NCI-H2196 (cell line): ENCODE results near the gene PLCL2.

Experiments
- DNase-seq: peaks from one replicate; lab custom pipeline; 2025; ENCODE audit not compliant: unreplicated experiment; lab: John Stamatoyannopoulos, UW

The PLCL2 gene

DNA sequence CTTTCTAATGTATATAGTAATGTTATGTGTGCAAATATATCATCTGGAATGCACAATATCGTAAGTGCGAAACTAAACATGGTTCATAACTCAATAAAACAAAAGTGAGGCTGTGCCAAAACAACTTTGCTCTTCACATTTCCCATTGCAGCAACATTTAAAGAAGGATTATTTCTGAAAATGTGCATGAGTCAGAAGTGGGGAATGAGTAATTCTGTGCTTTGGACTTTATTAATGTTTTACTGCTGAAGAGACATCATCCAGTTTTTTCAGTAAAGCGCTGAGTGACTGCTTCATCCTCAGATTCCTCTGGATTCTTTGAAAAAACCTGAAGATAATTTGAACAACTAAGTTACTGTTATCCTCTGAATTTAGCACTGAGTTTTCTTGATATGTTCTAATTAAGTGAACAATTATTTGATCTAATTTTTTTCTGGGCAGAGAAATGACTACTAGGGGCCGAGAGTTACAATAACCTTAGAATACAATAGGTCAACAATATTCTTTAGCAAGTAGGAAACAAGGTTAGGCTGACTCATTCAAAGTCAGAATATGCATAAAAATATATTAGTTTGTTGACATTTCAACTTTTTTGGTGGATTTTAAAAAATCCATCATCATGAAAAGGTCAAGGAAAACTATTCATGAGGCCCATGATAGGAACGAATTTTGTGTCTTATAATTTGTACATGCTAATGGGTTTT lies 20.0 kb upstream of the PLCL2 start:
- no peak for DNase-seq

GRCh38 chr3:16865335-16865734 lies 19.4 kb upstream of the PLCL2 start:
- no peak for DNase-seq

DNA sequence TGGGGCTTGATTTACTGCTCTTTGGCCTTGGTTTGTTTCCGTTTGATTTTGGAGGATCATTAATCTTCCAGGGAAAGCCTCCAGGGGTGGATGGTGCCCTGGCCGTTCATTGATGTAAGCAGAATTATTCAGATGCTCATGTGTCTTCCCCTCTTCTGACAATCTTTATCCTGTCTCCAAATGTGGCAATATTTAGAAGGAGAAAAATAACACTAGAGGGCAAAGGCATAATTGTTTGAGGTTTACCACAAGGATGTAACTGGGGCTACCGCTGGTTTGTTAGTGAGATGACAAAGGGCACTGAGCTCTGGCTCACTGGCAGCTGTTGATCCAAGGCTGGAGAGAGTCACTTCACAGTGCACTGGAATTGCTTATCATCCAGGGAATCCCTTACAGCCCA lies 18.2 kb upstream of the PLCL2 start:
- DNase-seq: no peak

GRCh38 chr3:16868513-16868912 lies 16.2 kb upstream of the PLCL2 start:
- DNase-seq: no peak

DNA sequence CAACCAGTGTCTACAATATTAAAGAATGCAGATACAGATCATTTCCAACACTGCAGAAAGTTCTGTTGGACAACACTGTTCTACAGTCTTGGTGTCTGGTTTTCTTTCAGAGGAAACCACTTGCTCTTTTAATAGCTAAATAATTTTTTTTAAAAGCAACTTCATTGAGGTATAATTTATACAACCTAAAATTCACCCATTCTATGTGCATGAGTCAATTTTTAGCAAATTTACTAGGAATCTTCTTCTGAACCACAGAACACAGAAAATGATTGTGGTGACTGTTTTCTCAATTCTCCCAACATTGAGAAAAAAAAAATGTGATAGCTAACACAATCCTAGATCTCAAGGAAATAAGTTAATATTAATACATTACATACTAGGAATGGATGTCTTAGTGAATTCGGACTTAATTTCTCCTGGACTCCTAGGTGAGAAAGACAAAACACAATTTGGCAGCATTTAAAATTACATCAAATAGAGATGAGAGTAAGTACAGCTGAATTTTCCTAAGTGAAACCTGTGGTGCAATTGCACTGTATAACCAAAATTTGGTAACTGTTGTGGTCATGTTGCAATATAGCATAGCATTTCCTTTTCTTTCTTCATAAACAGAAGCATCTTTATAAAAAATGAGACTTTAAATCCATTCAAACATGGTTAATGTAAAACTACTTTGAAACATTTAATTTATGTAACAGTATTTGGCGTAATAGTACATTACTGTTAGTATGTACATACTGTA lies 15.3 kb upstream of the PLCL2 start:
- no peak for DNase-seq

GRCh38 chr3:16871915-16872842 lies 12.6 kb upstream of the PLCL2 start:
- DNase-seq: no peak

DNA sequence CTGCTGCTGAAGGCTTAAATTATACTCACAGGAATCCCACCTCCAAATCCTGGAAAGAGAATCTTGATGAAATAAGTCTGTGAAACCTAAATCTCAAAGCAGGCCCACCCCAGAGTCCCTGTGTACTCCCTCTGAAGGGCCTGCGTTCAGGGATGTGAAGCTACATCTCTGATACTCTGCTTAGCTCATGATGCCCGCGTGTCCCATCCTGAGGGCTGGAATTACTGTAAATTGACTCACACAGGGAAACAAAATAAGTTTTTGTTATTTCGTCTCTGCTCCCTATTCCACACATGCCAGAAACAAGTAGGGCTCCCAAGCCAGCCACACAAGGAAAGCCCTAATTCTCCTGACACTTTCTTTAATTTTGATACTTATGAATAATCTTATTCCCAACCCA lies 10.9 kb upstream of the PLCL2 start:
- no peak for DNase-seq

DNA sequence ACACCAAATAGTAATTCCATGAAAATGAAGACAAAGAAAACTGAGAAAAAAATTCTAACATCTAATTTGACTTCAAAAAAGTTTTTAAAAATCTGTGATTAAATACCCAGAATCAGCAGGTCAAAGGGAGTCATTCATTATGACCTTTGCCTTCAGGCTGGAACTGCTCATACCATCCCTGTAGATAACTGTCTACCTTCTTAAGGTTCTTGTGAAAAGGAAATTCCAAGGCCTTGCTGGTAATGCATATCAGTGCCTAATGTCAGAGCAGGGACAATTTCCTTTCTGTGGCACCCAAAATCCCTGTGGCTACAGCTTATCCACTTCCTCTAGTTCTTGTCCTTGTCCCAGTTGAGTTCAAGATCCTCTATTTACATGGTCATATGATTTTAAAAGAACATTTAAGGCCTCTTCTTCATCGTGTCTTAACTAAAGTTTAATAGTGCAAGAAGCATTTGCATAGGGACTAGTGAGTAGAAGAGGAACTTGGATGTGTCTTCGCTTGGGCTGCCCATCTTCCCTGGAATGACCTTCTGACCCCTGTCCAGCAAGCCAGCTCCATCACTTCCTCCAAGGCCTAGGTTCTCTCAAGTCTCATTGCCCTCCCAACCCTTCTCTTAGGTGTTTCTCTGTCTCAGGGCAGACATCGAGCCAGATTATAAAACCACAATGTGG lies 8.7 kb upstream of the PLCL2 start:
- DNase-seq: no peak

GRCh38 chr3:16877505-16877904 lies 7.2 kb upstream of the PLCL2 start:
- DNase-seq: no peak

DNA sequence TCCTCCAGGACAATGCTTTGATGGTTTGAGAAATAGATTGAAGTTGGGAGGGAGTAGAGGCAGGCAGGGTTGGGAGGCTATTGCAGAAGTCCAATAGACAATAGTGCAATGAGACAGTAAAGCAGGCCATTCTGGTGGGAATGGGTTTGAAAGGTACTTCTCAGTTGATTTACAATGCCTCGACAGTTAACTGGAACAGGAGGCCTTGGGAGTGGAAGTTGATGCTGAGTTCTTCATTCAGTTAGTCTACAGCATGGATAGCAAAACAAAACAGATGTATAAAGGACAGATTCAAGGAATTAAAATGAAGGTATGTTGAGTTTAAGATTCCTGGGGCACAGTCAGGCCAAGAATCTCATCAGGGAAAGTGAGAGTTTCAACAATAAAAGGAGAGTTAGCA lies 6.8 kb upstream of the PLCL2 start:
- no peak for DNase-seq

DNA sequence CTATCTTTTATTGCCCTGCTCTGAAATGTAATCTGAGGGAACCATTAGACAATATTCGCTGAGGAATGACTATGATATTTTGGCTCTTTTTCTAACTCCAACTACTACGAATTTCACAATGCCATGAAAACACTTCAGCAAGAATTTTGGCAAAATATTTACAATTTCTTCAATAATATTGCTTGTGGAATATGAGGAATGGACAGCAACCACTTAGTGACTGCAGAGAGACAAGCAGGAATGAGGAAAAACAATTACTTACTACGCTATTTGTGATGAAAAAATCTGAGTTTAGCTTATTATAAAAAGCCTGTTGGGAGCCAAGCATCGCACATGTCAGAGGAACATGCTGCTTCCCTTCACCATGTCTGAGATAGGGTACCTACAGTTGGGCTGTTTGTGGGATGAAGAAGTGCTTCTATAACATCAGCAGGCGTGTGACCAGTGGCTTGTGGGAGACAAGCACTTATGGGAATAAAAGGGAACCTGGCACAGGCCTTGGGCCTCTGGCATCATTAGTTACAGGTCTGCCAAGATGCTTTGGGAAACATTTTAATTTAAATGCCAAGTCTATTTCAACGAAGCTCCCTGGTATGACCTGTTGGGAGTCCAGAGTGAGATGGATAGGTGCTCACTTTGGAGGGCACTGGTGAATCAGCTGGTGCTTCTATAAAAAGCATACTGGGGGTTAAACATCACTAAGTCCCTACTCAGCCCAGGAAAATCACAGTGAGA lies 2.7 kb upstream of the PLCL2 start:
- DNase-seq: no peak

- no peak for DNase-seq
Measured at GRCh38 chr3:16883057-16883722, 1.6 kb upstream of the PLCL2 start.

DNA sequence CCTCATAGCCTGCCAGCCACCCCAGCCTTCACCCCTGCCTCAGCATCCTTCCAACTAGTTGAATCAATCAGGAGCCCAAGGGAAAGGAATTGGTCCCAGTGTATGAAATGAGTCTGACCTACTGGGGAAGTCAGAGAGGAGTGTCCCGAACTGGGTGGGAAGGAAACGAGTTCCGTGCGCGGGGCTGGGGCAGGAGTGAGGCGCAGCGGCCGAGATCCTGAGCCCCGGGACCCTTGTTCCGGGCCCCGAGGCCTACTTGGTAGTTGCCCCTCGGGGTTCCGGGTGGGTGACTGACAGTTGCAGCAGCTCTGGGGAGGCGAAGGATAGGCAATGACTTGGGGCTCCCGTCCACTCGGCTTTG lies 1.1 kb upstream of the PLCL2 start:
- DNase-seq: no peak

DNA sequence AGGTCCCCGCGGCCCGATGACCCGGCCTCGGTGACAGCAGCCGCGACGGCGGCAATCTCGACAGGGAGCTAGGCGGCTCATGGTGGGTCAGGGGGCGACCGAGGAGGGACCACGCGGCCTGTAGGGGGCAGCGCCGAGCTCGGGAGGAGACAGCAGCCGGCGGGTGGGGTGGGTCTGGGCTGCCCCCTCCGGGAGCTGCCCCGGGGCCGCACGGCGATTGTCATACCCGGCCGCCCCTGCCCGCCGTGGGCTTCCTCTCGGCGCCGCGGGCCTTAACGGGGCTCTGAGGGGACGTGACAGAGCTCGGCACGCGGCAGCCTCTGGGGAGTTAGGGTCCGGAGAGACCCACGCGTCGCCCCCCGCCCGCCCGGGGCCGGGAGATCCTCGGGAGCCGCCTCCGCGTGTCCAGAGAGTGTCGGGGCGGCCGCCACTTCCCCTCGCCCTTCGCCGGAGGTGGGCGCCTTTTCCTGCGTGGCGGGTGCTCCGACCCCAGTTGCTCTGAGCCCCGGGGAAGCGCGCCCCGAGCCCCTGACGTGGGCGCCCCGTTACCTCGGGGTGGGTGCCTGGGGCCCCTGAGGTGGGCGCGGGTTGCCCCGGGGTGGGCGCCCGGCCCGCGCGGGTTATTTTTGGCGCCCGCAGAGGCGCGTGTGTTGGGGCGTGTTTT lies 539 bp upstream of the PLCL2 start:
- DNase-seq: no peak

- DNase-seq: no peak
Measured at GRCh38 chr3:16885593-16886302, 993 bp downstream of the PLCL2 start.

GRCh38 chr3:16886303-16886683 lies 1.5 kb downstream of the PLCL2 start:
- DNase-seq: no peak

DNA sequence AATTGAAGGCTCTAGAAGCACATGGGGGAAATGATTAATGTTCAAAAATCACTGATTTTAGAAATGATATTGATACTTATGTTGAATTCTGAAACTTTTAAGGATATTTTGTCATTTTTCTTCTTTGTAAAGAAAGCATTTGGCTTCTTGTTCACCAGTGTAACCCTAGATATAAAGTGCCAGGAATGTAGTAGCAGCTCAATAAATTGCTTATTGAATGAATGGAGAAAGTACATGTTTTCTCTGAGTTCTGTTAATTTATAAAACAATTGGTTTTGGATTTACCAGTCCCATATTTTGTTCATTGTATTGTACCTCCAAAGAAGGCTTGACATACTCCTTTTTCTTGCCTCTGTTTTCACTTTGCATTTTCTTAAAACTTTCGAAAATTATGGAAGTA lies 2.4 kb downstream of the PLCL2 start:
- DNase-seq: no peak

DNA sequence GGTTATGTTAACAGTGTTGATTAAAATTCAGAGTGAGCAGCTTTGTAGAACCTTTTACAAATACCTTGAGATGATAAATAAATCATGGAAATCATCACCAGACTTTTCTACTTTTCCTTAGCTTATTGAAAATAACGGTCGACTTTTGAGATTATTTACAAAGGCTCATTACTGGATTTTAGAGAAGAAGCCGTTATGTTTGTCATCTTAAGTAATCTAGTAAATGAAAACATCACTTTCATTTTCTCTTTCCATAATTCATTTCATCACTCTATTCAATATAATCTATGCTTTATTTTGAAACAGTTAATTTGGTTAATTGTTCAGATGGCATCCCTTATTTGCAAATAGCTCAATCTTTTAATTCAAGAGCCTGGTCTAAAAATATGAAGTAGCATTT lies 3.6 kb downstream of the PLCL2 start:
- DNase-seq: no peak
